Nephron progenitor cell (in vitro differentiated cells): ENCODE results near the gene ENTPD8.

Experiments
- DNase-seq: peaks from one replicate; pipeline ENCODE4 v3.0.0; 2021
- H3K27ac Mint-ChIP-seq: 2 replicates; pipeline ENCODE4 v1.8.0; 2021; ENCODE audit warnings: mild to moderate bottlenecking, moderate library complexity, mixed read lengths
- H3K27me3 Mint-ChIP-seq: 2 replicates; pipeline ENCODE4 v1.8.0; 2021; ENCODE audit warnings: mild to moderate bottlenecking, low read depth, mixed read lengths; ENCODE audit not compliant: poor library complexity
- H3K36me3 Mint-ChIP-seq: 2 replicates; pipeline ENCODE4 v1.8.0; 2021; ENCODE audit warnings: low read depth, mixed read lengths
- H3K4me1 Mint-ChIP-seq: 2 replicates; pipeline ENCODE4 v1.8.0; 2021; ENCODE audit warnings: mixed read lengths
- H3K4me3 Mint-ChIP-seq: 2 replicates; pipeline ENCODE4 v1.8.0; 2021; ENCODE audit warnings: mild to moderate bottlenecking, moderate library complexity, mixed read lengths
- H3K9me3 Mint-ChIP-seq: 2 replicates; pipeline ENCODE4 v1.8.0; 2021; ENCODE audit warnings: mild to moderate bottlenecking, moderate library complexity, mixed read lengths
- CTCF ChIP-seq: fragments of 200-600 bp; sonication (generic); IDR thresholded peaks from 2 replicates; pipeline ENCODE4 v1.5.0; 2021; ENCODE audit warnings: antibody characterized with exemption

Gene ENTPD8

GRCh38 chr9:137441289-137441934 lies at the start of gene ENTPD8:
ENTPD8 (minus strand) TSS chr9:137441357; CDS start chr9:137438285, 3,072 bp downstream.
- H3K27me3 Mint-ChIP-seq: peaks cover 35% of the 10 kb centered on the region
- peaks cover 4% of the 10 kb centered on the region for H3K9me3 Mint-ChIP-seq
- H3K36me3 Mint-ChIP-seq: no peaks in the 10 kb centered on the region
- peaks cover 14% of the 10 kb centered on the region for H3K4me1 Mint-ChIP-seq
- TF ChIP-seq CTCF: no peak
- H3K4me3 Mint-ChIP-seq: peak within 1 kb of the TSS; percentile 76
- no peak within 1 kb of the TSS for H3K27ac Mint-ChIP-seq
- peak; percentile 74 for DNase-seq

GRCh38 chr9:137490532-137491186 lies 49.5 kb upstream of the ENTPD8 start:
- no peak overlapping the region for H3K4me3 Mint-ChIP-seq
- peaks cover 13% of the 10 kb centered on the region for H3K9me3 Mint-ChIP-seq
- H3K36me3 Mint-ChIP-seq: no peaks in the 10 kb centered on the region
- H3K27me3 Mint-ChIP-seq: peaks cover 14% of the 10 kb centered on the region
- no peak for DNase-seq
- no peak for TF ChIP-seq CTCF
- H3K27ac Mint-ChIP-seq: peak overlapping the region; percentile 75
- H3K4me1 Mint-ChIP-seq: peaks cover 41% of the 10 kb centered on the region

GRCh38 chr9:137488906-137489305 lies 47.7 kb upstream of the ENTPD8 start:
- no peak for DNase-seq
- Mint-ChIP-seq H3K9me3 (peaks cover 6% of the 10 kb centered on the region), H3K4me3 (no peak overlapping the region), H3K36me3 (no peaks in the 10 kb centered on the region), H3K27me3 (peaks cover 11% of the 10 kb centered on the region), H3K4me1 (peaks cover 41% of the 10 kb centered on the region), H3K27ac (no peak overlapping the region)
- no peak for TF ChIP-seq CTCF

GRCh38 chr9:137488327-137488653 lies 47.1 kb upstream of the ENTPD8 start:
- no peak overlapping the region for H3K27ac Mint-ChIP-seq
- H3K4me1 Mint-ChIP-seq: peaks cover 41% of the 10 kb centered on the region
- no peak overlapping the region for H3K4me3 Mint-ChIP-seq

GRCh38 chr9:137487454-137488326 lies 46.5 kb upstream of the ENTPD8 start:
- Mint-ChIP-seq H3K27ac (no peak overlapping the region), H3K27me3 (peaks cover 11% of the 10 kb centered on the region), H3K4me1 (peaks cover 41% of the 10 kb centered on the region), H3K36me3 (no peaks in the 10 kb centered on the region), H3K4me3 (no peak overlapping the region), H3K9me3 (peaks cover 5% of the 10 kb centered on the region)
- no peak for TF ChIP-seq CTCF
- no peak for DNase-seq

More at GRCh38 chr9:137488327-137488653, 47.1 kb upstream of the ENTPD8 start:
- no peak for DNase-seq
- no peak for TF ChIP-seq CTCF
- H3K36me3 Mint-ChIP-seq: no peaks in the 10 kb centered on the region
- H3K9me3 Mint-ChIP-seq: peaks cover 5% of the 10 kb centered on the region
- H3K27me3 Mint-ChIP-seq: peaks cover 11% of the 10 kb centered on the region
